Stimulated activated CD4-positive, alpha-beta T cell treated with anti-CD3 and anti-CD28 coated beads, Interleukin-1b, Interleukin-23, amount 100 ng/mL, for 4 hours (primary cell): Measurements from ENCODE around the gene IGSF9.

Source experiments
- DNase-seq, 2 donors: peaks; one replicate each; pipeline ENCODE4 v3.0.0-alpha.2; 2020; ENCODE audit warnings: low read depth in 2 of 2

IGSF9 gene

DNA sequence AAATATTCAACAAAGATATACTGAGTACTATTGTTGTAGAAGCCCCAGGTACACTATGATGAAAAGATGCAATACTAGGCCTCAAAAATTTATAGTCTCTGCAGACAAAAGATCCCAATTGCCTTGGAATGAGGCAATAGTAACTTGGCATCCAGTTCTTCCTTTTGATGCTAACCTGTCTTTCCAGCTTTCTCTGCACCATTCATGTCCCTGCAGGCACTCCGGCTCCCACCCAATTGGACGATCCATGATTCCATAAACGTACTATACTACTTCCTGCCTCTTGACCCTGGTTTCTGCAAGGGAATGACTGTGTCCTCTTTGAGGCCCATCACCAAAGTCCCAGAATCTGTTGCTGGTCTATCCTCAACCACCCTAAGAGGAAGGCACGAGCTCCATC lies 12.1 kb downstream of the IGSF9 start:
- no peak for DNase-seq

DNA sequence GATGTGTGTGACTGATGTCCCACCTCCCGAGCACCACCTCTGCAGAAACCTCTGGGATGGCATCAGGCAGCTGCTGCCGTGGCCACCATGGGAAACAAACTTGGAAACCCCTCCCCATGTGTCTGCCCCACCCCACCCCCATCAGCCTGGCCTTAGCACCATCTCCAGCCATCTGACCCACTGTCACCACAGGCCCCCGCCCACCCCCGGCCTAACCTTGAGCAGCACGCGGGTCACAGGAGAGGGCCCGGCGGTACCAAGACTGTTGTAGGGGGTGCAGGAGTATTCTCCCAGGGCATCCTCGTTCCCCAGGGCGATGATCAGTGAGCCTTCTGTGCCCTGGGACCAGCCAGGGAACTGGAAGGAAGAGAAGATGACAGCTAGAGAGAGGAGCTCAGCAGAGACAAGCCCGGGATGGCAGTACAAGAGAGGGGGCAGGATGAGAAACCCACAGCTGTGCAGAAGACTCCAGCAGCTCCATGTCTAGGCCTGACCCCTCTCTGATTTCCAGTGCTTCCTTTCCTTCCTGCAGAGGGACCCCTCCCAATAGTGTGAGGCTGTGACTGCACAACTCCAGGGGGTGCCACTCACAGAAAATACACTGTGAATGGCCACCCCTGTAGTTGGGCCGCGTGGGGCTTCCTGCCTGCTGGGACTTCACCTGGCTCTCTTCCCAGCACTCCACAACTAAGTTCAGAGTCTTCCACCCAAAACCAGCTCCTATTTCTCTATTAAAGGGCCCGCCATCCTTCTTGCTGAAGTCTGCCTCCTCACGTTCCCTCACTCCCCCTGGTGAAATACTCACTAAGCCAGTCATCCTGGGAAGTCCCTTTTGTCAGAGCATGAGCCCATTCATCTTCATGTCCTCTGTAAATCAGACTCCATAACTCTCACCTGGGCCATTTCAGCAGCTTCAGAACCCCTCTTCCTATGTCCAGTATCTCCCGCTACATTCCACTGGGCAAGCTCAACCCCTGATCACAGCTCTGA lies 12.8 kb downstream of the IGSF9 start:
- no peak for DNase-seq

- no peak for DNase-seq
Measured at GRCh38 chr1:159931795-159932173, 13.6 kb downstream of the IGSF9 start.

- no peak for DNase-seq
Measured at GRCh38 chr1:159931101-159931794, 14.2 kb downstream of the IGSF9 start.

DNA sequence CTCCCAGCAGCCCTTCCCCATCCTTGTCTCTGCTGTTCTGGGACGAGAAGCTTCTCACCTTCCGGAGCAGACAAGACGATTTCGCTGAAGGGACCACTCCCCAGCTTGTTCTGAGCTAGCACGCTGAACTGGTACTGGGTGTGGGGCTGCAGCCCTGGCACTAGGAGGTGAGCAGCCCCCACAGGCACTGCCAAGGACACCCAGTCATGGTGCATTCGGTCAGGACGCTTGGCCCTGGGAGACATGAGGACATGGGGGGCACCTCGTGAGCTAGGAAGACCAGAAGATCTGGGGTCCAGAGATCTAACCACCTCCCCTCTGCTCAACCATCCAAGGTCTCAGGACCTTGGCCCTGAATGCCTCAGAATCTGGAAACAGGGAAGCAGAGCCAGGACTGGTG lies 14.8 kb downstream of the IGSF9 start:
- DNase-seq = no peak

GRCh38 chr1:159930216-159930615 lies 15.2 kb downstream of the IGSF9 start:
- DNase-seq = no peak

- DNase-seq = no peak
Measured at GRCh38 chr1:159929155-159930051, 16.0 kb downstream of the IGSF9 start.

DNA sequence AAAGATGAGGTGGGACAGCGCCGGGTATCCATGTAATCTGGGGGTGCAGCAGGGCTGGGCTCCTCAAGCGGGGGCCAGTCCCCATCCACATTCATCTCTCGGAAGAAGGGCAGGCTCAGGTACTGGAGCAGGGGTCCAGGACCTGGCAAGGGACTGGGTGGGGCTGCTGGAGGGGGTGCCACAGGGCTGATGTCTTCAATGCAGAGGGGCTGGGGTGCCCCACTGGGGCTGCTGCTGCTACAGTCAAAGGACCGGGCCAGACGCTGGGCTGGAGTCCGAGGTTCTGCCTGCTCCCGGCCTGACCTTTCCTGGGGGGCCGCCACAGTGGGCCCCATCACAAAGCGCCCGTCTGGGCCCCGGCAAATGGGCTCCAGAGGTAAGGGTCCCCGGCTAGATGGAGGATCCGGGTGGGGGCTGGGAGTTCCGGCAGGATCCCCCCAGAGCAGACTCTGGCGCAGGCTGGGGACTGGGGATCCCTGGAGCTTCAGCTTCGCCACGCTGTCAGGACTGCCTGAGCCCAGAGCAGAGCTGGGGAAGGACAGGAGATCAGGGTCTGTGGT lies 16.8 kb downstream of the IGSF9 start:
- no peak for DNase-seq

DNA sequence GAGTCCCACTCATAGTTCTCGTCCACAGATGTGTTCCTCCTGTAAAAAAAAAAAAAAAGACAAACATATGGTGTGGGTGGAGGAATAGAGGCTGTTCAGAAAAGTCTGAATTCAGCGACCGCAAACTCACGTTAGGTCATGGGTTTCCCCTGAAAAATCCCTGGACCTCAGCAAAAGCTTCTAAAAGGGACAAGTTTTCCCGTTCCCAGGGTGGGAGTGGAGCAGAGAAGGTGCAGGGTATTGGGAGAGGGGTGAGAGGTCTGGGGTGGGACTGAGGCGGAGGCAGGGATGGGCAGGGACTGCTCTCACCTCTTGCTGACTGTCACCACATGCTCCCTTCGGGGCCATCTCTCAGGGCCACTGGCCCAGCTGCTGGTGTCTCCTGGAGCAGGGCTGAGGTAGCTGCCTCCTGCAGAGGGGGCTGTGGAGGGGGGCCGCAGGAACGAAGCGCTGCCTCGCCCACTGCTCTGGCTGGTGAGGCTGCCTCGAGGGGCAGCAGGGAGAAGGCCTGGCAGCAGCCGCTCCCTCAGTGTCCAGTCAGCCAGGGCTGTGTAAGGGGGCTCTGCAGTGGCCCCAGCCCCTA lies 17.5 kb downstream of the IGSF9 start:
- DNase-seq = no peak

DNA sequence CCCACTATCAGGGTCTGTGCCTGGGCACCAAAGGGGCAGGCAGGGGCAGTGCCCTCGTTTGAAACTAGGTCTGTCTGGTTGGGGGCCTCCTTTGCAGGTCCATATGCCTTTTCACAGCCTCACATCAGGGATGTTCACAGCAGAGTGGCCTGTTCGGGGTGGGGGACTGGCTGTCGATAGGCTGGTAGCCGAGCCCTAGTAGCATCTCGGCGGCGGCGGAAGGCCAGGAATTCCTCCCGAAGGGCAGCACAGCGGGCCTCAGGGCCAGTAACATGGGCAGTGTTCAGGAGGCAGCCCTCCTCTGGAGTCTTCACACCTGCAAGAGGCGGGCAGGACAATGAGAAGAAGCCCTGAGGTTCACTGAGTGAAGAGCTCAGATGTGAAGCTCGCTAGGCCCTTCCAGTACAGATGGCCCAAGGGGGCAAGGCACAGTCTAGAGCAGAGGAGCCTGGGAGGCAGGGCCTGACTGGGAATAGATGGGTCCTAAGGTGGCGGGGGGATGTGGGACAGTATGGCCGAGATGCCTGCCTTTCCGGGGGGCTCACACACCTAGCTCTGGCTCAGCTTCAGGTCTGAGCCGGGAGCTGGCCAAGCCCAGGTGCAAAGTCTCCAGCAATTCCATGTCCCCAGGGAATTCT lies 18.1 kb downstream of the IGSF9 start:
- no peak for DNase-seq

DNA sequence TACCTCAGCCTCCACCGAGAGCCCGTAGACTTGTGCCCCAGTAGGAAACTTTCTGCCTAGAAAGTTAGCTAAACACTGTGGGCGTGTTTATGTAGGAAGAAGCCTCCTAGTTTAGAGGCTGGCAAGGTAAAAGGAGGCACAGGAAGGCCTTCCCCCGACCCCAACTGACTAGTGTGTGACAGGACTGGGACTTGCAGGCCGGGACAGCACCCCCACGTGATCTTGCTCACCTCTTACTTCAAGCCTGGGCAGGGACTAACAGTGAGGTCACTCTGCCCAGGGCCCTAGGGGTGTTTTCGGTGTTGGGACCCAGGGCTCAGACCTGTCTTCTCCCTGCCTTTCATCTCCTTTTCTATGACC lies 19.7 kb downstream of the IGSF9 start:
- DNase-seq = no peak

GRCh38 chr1:159924791-159925718 lies 20.4 kb downstream of the IGSF9 start, which contains the start of gene TAGLN2:
Gene TAGLN2, minus strand, starts transcription at chr1:159925507. Its CDS starts 4,998 bp downstream, at chr1:159920509.
- peak; percentile 80 to 90 for DNase-seq

- DNase-seq = peak in 1 of 2 donors; percentile 45
Measured at GRCh38 chr1:159924025-159924790, 21.2 kb downstream of the IGSF9 start.

- peak; percentile 41 to 60 for DNase-seq
Measured at GRCh38 chr1:159923203-159924024, 22.0 kb downstream of the IGSF9 start.

DNA sequence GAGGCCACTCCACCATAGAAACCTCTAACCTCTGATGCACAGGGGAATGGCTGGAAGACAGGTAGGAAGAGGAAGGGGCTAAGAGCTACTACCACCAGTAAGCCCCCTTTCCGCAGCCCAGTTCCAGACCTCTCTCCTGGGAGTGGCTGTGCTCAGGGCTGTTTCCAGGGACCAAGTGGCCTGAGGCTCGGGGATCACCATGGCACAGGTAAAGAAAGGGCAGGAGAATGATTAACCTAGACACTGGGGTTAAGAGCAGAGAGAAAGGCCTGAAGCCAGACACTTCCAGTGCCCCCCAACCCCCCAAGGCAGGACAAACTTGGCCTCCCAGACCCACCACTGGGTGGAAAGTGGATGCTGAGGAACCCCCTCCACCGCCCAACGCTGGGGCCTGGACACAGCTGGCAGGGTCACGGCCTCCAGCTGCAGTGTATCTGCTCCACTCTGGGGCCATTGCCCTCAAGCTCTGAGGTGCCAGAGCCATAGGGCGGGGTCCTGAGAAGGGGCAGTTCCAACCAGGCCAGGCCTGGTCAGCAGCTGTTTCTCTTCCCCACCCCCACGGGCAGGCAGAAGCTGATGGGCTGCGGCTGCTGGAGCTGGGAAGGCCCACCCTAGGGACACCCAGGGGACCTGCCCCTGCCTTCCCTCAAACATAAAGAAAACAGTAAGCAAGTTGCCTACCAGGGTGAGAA lies 22.8 kb downstream of the IGSF9 start:
- no peak for DNase-seq

DNA sequence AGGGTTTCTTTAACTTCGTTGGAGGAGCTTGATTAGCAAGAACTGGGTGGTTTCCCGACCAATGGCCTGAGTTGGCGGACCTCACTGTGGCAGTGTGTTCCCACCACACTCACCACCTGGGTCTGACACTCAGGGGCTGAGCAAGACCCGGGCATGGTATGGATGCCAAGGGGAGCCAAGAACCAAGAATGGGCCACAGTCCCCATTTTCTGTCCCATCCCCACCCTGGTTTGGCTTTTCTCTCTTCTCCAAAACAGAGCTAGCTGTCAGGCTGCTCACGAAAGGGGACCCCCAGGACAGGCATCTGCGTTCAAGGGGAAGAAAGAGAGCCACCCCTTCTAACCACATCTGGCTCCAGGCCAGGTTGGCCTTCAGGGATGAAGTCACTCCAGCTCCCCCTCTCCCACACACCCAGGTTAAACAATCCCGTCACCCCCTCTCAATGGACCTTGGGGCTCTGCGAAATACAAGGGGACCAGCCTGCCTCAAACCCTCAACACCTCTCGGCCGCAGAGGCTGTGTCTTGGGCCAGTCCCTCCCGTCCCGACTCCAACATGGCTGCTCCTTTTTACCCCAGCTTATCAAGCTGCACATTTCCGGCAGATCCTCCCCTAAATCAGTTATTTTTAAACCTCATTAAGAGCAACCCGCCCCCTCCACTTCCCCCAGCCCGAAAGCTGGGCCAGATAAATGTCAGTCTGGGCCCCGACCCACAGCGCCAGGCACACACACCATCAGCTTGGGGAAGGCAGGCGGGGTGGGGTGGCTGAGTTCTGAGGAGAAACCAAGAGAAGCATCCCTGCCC lies 23.5 kb downstream of the IGSF9 start:
- no peak for DNase-seq
